Mesothelial cell of epicardium (in vitro differentiated cells): Measurements from ENCODE around the gene ELFN1. TPM values are rescaled to one million over a fixed set of nuclear protein-coding genes. Genes with fewer than 3 reads are reported as not detected.
"Not testable (repeated sequence)": the region's sequence is repeated elsewhere in the genome, so short reads cannot be mapped to it uniquely, and the experiment has no call there.

ENCODE experiments used
- DNase-seq, 2 experiments: peaks; one replicate each; pipeline ENCODE4 v3.0.0; 2021; ENCODE audit warnings: low spot score in 2 of 2; ENCODE audit not compliant: unreplicated experiment in 2 of 2
- H3K27ac Mint-ChIP-seq: 2 replicates; pipeline ENCODE4 v1.8.0; 2021; ENCODE audit warnings: mixed read lengths
- H3K27me3 Mint-ChIP-seq: 2 replicates; pipeline ENCODE4 v1.8.0; 2021; ENCODE audit warnings: low read depth, mixed read lengths
- H3K36me3 Mint-ChIP-seq: 2 replicates; pipeline ENCODE4 v1.8.0; 2021; ENCODE audit warnings: mixed read lengths
- H3K4me1 Mint-ChIP-seq: 2 replicates; pipeline ENCODE4 v1.8.0; 2021; ENCODE audit warnings: mixed read lengths
- H3K4me3 Mint-ChIP-seq: 2 replicates; pipeline ENCODE4 v1.8.0; 2021; ENCODE audit warnings: mild to moderate bottlenecking, moderate library complexity, mixed read lengths
- H3K9me3 Mint-ChIP-seq: 2 replicates; pipeline ENCODE4 v1.8.0; 2021; ENCODE audit warnings: mixed read lengths
- total RNA-seq: library from RNA; stranded (reverse); gene quantifications from 3 replicates; pipeline ENCODE4 v1.2.1, GENCODE V29; 2021
- TF ChIP-seq, protein P1 (sequence below): fragments of 200-600 bp; sonication (generic); IDR thresholded peaks from one replicate; pipeline ENCODE4 v1.5.0; 2021; ENCODE audit warnings: antibody characterized with exemption; ENCODE audit not compliant: unreplicated experiment

ELFN1 gene
- total RNA-seq, 1 donor from 2014 or later: 13.5 TPM

DNA sequence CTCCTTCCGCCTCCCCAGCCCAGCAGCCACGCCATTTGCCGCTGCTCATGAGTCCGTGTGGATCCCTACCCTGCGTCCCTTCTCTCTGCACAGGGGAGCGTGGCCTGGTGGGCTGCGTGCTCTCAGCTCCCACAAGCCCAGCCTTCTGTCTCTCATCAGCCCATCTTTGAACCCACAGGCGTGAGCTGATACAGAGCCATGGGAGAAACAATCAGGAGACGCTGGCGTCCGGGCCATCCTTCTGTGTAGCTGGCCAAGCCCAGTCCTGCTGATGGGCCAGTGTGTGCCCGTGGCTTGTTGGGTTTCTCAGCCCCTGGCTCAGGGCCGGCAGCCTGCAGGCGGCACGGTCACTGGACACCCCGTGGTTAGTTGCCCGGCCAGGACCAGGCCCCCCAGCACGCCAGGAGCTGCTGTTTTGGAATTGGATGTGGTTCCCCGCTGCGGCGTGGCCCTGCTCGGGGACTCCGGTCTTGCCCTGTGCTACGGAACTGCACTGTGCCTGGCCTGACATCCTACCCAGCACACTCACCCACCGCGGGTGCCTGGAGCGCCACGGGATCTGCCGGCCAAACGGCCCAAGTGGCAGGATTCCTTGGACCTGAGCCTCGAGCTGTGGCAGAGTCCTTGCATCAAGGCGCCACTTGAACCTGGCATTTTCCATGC, 88.9 kb downstream of the ELFN1 start:
- H3K4me1 Mint-ChIP-seq: no peaks in the 10 kb centered on the region
- DNase-seq: no peak
- H3K4me3 Mint-ChIP-seq: no peak overlapping the region
- H3K27me3 Mint-ChIP-seq: peaks cover 41% of the 10 kb centered on the region
- H3K27ac Mint-ChIP-seq: no peak overlapping the region
- H3K9me3 Mint-ChIP-seq: no peaks in the 10 kb centered on the region
- no peaks in the 10 kb centered on the region for H3K36me3 Mint-ChIP-seq
- TF ChIP-seq, protein P1, sequence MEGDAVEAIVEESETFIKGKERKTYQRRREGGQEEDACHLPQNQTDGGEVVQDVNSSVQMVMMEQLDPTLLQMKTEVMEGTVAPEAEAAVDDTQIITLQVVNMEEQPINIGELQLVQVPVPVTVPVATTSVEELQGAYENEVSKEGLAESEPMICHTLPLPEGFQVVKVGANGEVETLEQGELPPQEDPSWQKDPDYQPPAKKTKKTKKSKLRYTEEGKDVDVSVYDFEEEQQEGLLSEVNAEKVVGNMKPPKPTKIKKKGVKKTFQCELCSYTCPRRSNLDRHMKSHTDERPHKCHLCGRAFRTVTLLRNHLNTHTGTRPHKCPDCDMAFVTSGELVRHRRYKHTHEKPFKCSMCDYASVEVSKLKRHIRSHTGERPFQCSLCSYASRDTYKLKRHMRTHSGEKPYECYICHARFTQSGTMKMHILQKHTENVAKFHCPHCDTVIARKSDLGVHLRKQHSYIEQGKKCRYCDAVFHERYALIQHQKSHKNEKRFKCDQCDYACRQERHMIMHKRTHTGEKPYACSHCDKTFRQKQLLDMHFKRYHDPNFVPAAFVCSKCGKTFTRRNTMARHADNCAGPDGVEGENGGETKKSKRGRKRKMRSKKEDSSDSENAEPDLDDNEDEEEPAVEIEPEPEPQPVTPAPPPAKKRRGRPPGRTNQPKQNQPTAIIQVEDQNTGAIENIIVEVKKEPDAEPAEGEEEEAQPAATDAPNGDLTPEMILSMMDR: no peak

DNA sequence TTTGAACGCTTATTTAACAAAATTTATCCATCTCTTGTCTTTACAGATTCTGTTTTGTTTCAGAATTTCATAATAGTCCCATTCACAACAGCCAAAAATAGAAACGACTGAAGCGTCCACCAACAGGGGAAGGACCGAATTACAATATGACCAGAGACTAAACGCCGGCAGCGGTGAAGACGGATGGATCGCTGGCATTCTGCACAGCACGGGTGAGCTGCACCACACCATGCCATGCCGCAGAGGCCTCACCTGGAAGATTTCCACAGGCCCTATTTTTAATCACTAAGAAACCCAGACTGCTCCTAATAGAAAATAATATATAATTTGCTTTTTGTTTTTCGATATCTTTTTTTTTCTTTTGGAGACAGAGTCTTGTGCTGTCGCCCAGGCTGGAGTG, 91.0 kb downstream of the ELFN1 start:
- Mint-ChIP-seq H3K4me1 (no peaks in the 10 kb centered on the region), H3K27me3 (peaks cover 20% of the 10 kb centered on the region), H3K27ac (no peak overlapping the region), H3K4me3 (no peak overlapping the region), H3K36me3 (no peaks in the 10 kb centered on the region), H3K9me3 (no peaks in the 10 kb centered on the region)
- TF ChIP-seq, protein P1: no peak
- DNase-seq: no peak

DNA sequence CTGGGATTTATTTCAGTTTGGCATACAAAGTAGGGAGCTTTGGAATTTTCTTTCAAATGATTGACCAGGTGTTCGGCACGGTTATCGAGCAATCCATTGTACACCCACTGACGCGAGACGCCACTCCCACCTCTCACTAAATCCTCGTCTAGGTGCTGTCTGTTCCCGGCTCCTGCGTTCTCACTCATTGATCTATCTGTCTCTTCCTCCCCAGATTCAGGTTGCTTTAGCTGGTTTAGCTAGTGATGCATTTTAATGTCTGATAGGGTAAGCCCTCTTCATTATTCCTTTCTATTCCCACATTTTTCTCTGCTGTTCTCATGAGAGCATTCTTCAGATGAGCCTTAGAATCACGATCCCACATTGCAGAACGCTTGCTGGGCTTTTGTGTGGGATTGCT, 91.7 kb downstream of the ELFN1 start:
- no peak for DNase-seq
- peaks cover 13% of the 10 kb centered on the region for H3K27me3 Mint-ChIP-seq

DNA sequence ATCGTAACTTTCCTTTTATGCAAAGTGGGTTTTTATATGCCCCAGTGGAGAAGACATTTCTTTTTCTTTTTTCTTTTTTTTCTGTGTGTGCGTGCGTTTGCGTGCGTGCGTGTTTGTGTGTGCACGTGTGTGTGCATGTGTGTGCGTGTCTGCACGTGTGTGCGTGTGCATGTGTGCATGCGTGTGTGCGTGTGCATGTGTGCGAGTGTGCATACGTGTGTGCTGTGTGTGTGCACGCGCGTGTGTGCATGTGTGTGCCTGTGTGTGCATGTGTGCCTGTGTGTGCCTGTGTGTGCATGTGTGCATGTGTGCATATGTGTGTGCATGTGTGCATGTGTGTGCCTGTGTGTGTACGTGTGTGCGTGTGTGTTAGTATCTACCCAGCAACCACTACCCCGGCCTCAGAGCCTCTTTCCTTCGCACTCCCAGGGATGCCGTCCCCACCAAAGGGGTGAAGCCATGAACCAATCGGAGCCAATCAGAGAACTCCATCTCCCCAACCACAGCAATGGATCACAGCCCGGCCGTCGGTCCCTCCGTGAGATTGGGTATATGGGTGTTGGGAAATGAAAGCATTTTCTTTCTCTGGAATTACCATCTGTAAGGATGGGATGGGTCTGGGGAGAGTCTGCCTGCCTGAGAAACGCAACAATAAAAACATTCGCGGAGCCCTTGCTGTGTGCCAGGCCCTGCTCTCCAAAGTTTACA, 92.3 kb downstream of the ELFN1 start:
- TF ChIP-seq, protein P1: no peak
- Mint-ChIP-seq H3K9me3 (no peaks in the 10 kb centered on the region), H3K27me3 (peaks cover 10% of the 10 kb centered on the region), H3K36me3 (no peaks in the 10 kb centered on the region), H3K4me1 (no peaks in the 10 kb centered on the region), H3K4me3 (no peak overlapping the region), H3K27ac (no peak overlapping the region)
- no peak for DNase-seq

More for the DNA sequence above, 91.7 kb downstream of the ELFN1 start:
- Mint-ChIP-seq H3K36me3 (no peaks in the 10 kb centered on the region), H3K9me3 (no peaks in the 10 kb centered on the region), H3K4me3 (no peak overlapping the region), H3K27ac (no peak overlapping the region), H3K4me1 (no peaks in the 10 kb centered on the region)
- TF ChIP-seq, protein P1: no peak

DNA sequence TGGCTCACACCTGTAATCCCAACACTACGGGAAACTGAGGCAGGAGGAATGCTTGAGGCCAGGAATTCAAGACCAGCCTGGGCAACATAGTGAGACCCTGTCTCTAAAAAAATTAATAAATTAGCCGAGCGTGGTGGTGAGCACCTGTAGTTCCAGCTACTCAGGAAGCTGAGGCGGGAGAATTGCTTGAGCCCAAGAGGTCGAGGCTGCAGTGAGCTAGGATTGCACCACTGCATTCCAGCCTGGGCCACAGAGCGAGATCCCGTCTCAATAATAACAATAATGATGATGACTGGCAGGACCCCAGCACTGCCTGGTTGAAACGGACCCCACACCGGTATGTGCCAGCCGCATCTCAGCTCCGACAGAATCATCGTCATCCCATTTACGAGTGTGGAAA, 93.0 kb downstream of the ELFN1 start:
- DNase-seq: no peak
- H3K9me3 Mint-ChIP-seq: no peaks in the 10 kb centered on the region
- peaks cover 6% of the 10 kb centered on the region for H3K27me3 Mint-ChIP-seq
- no peak overlapping the region for H3K27ac Mint-ChIP-seq
- TF ChIP-seq, protein P1: no peak
- no peaks in the 10 kb centered on the region for H3K4me1 Mint-ChIP-seq
- no peak overlapping the region for H3K4me3 Mint-ChIP-seq
- no peaks in the 10 kb centered on the region for H3K36me3 Mint-ChIP-seq

DNA sequence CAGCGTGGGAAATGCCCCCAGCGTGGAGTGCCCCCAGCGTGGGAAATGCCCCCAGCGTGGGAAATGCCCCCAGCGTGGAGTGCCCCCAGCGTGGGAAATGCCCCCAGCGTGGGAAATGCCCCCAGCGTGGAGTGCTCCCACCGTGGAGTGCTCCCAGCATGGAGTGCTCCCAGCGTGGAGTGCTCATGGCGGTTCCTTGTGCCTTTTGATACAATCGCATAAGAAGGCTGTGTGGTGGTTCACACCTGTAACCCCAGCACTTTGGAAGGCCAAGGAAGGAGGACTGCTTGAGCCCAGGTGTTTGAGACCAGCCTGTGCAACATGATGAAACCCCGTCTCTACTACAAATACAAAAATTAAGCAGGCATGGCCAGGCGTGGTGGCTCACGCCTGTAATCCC, 93.8 kb downstream of the ELFN1 start:
- not testable (repeated sequence) for H3K36me3 Mint-ChIP-seq, DNase-seq, H3K4me3 Mint-ChIP-seq, H3K4me1 Mint-ChIP-seq, H3K9me3 Mint-ChIP-seq, H3K27ac Mint-ChIP-seq, H3K27me3 Mint-ChIP-seq
